Epithelial cell of proximal tubule (primary cell): ENCODE measurements around the gene STARD10. TPM values are rescaled to one million over a fixed set of nuclear protein-coding genes. Genes with fewer than 3 reads are reported as not detected.
A peak's percentile ranks its signal among the peaks of the same experiment; 100 is the strongest.

Experiments
- DNase-seq: peaks from one replicate; pipeline ENCODE4 v3.0.0-alpha.2; 2011; ENCODE audit warnings: low read depth
- H3K4me3 ChIP-seq: 2 replicates; pipeline ENCODE4 v1.5.1; 2011; ENCODE audit warnings: low read depth, mild to moderate bottlenecking, low read length
- CTCF ChIP-seq: conservative IDR thresholded peaks from 2 replicates; pipeline ENCODE4 v1.5.1; 2012; ENCODE audit warnings: low read depth, mild to moderate bottlenecking, low read length
- total RNA-seq: library from RNA; depleted of rRNA; stranded (reverse); fragments of >200 nt; gene quantifications from 2 replicates; pipeline ENCODE4 v1.2.3, GENCODE V29; 2015

STARD10 gene
- total RNA-seq, 1 donor from 2014 or later, result 54.8 TPM

GRCh38 chr11:72721689-72722049 is 72.2 kb downstream of the STARD10 start:
- DNase-seq, result no peak
- no peak for TF ChIP-seq CTCF
- peak overlapping the region; percentile 71 for H3K4me3 ChIP-seq

GRCh38 chr11:72721276-72721675 is 72.6 kb downstream of the STARD10 start:
- H3K4me3 ChIP-seq, result peak overlapping the region; percentile 71
- no peak for TF ChIP-seq CTCF
- DNase-seq, result no peak

GRCh38 chr11:72720784-72721183 is 73.1 kb downstream of the STARD10 start:
- H3K4me3 ChIP-seq, result peak overlapping the region; percentile 71
- DNase-seq, result no peak
- no peak for TF ChIP-seq CTCF

GRCh38 chr11:72720047-72720446 is 73.8 kb downstream of the STARD10 start:
- peak overlapping the region; percentile 71 for H3K4me3 ChIP-seq
- TF ChIP-seq CTCF, result no peak
- DNase-seq, result no peak

- no peak for DNase-seq
- H3K4me3 ChIP-seq, result no peak overlapping the region
- no peak for TF ChIP-seq CTCF
Observed at GRCh38 chr11:72719551-72719950, 74.3 kb downstream of the STARD10 start.

GRCh38 chr11:72719144-72719543 is 74.7 kb downstream of the STARD10 start:
- no peak for DNase-seq
- H3K4me3 ChIP-seq, result no peak overlapping the region
- TF ChIP-seq CTCF, result no peak

GRCh38 chr11:72718101-72718501 is 75.7 kb downstream of the STARD10 start:
- no peak for TF ChIP-seq CTCF
- no peak overlapping the region for H3K4me3 ChIP-seq
- DNase-seq, result no peak
